Measurements from ENCODE around the gene FOXA3.
A peak's percentile ranks its signal among the peaks of the same experiment; 100 is the strongest.

- no peak for TF ChIP-seq EZH2phosphoT487 (IDR thresholded peaks at IDR 0.05)
- no peak for TF ChIP-seq EZH2 (IDR thresholded peaks at IDR 0.05)
- TF ChIP-seq CTCF (IDR thresholded peaks at IDR 0.05) = peak; percentile 82
Observed at GRCh38 chr19:45863840-45864628, at the start of gene FOXA3.

All from neural progenitor cell (in vitro differentiated cells).